HG03442 (cell line): ENCODE results near the gene ARAP3.

Source experiments
- ATAC-seq: cut with Tn5 transposase; IDR thresholded peaks from one replicate; pipeline ENCODE4 v1.9.1; 2021; ENCODE audit warnings: mild to moderate bottlenecking, moderate library complexity; ENCODE audit not compliant: unreplicated experiment

The ARAP3 gene

GRCh38 chr5:141672841-141673813 lies 8.9 kb downstream of the ARAP3 start:
- ATAC-seq, result no peak

GRCh38 chr5:141672071-141672840 lies 9.8 kb downstream of the ARAP3 start:
- no peak for ATAC-seq

DNA sequence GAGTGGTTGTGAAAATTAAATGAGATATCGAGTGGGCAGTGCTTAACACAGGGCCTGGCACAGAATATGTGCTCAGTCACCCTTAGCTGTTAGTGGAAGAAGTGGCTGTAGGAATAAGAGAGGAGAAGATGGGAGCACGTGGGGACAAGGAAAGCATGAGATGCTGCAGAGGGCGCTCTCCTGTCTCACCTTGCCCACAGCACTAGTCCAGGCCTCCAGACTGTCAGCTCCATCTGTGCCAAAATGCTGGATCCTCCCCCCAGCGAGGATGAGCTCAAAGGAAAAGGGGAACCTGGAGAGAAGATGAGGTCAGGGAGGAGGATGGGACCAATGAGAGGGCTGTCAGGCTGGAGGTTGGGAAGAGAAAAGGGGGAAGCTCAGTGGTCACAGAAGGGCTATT lies 12.5 kb downstream of the ARAP3 start:
- no peak for ATAC-seq

DNA sequence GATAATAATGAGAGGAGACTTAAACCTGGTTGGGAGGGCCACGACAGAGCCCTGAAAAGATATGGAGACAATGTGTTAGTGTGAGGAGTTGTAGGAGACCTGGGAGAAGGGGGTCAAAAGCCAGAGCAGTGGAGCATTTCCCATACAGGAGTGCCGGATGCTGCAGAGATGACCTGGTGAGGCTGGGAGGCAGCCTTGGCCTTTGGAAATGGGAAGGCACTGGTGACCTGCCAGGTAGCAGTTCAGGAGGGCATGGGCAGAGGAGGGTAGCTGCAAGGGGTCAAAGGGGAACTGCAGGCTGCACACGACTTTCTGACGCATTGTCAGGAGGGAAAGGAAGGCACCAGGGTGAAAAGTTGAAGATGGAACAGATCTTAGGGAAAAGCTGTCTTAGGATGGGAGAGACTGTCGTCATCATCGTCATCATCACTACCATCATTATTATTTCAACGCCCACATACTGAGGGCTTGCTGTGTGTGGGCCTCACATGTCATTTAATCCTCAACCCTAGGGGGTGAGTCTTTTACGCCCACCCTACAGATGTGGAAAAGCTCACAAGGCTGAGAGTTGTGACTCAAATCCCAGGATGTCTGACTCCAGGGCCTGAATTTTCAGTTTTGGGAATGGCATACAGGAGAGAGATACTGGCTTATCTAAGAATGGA lies 13.3 kb downstream of the ARAP3 start:
- ATAC-seq, result no peak

DNA sequence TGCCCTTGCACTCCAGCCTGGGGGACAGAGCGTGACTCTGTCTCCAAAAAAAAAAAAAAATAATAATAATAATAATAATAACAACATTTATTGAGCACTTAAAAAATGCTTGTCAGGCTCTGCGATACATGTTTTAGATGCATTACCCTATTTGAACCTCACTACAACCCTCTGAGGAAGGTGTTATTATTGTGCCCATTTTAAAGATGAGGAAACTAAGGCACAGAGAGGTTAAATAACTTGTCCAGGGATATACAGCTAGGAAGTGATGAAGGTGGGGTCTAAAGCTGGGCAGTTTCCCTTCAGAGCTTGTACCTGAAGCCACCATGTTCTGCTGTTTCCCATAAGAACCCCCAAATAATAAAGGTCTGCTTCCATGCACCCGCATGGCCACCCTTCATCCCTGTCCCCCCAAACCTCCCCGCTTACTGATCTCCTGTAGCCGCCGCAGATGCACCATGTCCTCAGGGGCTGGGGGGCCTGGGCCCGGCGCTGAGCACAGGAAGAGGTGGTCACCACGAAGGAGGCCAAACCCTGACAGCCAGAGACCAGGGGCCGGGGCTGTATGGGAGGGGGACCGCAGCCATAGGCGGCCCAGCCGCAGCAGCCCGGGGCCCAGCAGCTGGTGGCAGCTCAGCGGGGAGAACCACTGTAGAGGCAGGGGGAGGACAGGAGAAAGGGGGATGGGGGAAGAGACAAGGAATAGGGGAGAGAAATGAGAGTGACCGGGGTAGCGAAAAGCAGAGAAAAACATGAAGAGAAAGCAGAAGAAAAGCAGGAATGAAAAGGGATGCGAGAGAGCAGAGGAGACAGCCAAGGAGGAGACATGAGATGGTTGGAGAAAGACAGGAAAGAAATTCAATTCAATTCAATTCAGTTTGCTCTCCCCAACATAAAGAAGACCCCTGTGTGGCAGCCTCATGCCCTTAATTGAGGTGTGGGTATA lies 15.8 kb downstream of the ARAP3 start:
- no peak for ATAC-seq

GRCh38 chr5:141664733-141665461 lies 17.1 kb downstream of the ARAP3 start:
- peak; percentile 86 for ATAC-seq

DNA sequence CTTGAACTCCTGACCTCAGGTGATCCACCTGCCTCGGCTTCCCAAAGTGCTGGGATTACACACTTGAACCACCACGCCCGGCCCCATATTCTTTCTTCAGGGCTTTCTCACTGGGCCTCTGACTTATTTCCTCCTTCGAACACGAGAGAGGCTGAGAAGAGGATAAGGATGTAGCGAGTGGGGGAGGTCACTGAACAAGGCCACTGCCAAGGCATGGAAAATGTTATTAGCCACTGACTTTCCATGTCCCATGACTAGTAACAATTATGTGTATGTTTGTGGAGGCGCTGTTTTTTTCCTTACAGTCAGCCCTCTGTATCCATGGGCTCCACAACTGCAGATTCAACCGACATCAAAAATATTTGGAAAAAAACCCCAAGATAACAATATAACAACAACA lies 18.5 kb downstream of the ARAP3 start:
- ATAC-seq, result no peak

- no peak for ATAC-seq
These were observed 20.0 kb downstream of the ARAP3 start for GRCh38 chr5:141662028-141662427.

DNA sequence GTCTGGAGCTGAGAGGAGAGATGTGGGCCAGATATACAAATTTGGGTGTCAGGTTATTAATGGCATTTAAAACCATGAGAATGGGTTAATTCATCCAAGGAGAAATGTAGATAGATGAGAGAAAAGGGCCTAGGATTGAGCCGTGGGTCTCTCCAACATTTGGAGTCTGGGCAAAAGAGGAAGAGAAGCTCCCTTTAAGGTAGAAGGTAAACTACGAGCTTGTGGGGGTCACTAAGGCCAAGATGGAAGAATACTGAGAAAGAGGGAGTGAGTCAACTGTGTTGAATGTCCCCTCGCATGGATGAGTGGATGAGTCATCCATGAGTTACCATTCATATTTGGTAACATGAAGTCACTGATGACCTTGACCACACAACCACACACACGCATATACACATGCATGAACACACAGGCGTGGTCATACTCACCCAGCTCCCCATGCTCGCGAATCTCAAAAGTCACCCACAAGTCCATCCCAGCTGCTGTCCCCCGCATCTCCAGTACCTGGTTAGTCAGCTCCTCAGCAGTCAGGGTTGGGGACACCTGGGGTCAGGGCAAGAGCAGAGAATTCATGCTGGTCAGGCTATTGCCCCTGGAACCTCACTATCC lies 24.0 kb downstream of the ARAP3 start:
- peak; percentile 78 for ATAC-seq

GRCh38 chr5:141657404-141657803 lies 24.6 kb downstream of the ARAP3 start:
- no peak for ATAC-seq

GRCh38 chr5:141656396-141656795 lies 25.6 kb downstream of the ARAP3 start:
- ATAC-seq, result no peak

GRCh38 chr5:141655020-141655419 lies 27.0 kb downstream of the ARAP3 start:
- ATAC-seq, result no peak

DNA sequence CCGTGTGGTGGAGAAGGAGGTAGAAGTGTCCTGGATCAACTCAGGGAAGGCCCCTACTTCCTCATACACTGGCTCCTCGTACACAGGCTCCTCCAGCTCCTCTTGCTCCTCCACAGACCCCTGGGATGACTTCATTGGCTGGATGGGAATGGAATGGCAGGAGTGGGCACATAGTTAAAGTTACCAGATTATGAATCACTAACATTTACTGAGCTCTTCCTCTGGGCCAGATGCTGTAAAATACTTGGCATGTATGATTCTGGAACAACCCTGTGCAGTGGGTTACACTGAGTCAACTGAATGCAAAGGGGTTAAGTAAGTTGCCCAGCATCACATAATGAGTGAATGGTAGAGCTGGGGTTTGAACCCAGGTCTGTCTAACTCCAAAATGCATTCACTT lies 27.7 kb downstream of the ARAP3 start:
- no peak for ATAC-seq

DNA sequence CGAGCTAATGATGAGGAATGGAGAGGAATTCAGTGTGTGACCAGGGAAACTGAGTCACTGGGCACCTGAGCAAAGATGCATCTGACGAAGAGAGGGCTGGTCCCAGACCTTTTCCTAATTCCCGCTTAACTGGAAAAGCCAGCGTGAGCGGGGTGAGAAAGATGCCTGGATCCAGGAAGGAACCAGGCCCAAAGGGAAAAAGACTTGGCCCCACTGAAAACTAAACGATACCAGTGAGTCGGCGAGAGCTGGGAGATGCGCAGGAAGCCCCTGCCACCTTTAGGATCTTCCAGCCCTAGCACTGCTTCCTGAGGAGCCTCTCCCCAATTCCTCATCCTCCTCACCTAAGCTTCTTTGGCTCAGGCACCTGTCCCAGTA lies 30.3 kb downstream of the ARAP3 start:
- no peak for ATAC-seq

DNA sequence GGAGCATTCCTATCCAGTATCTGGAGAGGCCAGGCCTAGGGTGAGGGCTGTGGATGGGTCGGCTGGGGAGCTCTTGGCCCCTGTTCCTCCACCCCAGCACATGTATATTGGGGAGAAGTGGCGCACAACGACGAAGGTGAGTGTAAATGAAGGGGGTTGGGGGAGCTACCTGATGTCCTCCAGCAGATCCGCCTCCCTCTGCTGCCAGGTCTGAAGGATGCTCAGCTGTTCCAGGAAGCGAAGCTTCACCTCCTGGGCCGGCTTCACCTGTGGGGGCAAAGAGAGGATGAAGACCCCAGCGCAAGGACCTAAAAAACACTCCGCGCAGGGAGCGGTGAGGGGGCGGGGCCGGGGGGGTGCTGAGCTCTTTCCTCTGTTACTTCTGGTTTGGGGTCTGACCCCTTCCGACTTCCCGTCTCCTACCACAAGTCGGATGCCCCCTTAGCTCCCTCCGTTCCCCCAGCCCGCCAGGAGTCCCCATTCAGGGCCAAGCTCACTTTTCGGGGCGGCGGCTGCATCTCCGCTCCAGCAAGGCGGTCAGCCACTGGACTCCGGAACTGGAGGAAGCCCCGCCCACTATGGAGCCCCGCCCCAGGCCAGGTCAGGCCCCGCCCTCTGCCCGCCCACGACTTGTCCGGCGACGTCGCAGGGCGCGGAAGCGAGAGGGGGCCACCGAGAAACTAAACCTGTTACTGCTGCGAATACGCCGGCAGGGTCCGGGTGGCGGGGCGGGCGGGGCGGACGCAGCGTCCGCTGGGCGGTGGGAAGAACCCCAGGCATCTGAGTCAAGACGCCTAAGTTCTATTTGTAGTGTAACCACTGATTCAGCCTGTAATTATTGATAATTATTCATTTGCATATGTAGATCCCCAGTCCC lies 30.9 kb downstream of the ARAP3 start, which contains the start of gene FCHSD1:
FCHSD1 (minus strand) TSS at position 568 of the 877 bp plus-strand sequence; CDS start at position 518, 50 bp downstream.
- peak; percentile 92 for ATAC-seq

DNA sequence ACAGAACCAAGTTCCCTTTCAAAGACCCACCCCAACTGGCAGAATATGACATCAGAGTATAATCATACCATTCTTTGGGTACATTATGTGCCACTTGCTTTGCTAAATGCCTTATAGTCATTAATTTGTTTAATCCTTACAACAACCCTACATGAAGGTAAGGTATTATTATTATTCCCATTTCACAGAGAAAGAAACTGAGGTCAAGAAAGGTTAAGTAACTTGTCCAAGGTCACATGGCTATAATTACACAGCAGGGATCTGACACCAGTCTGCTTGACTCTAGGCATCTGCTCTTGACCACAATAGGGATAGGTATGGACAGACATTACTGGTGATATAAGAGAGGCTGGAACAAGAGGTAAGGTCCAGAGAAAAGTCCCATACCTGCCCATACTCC lies 32.1 kb downstream of the ARAP3 start:
- ATAC-seq, result no peak

DNA sequence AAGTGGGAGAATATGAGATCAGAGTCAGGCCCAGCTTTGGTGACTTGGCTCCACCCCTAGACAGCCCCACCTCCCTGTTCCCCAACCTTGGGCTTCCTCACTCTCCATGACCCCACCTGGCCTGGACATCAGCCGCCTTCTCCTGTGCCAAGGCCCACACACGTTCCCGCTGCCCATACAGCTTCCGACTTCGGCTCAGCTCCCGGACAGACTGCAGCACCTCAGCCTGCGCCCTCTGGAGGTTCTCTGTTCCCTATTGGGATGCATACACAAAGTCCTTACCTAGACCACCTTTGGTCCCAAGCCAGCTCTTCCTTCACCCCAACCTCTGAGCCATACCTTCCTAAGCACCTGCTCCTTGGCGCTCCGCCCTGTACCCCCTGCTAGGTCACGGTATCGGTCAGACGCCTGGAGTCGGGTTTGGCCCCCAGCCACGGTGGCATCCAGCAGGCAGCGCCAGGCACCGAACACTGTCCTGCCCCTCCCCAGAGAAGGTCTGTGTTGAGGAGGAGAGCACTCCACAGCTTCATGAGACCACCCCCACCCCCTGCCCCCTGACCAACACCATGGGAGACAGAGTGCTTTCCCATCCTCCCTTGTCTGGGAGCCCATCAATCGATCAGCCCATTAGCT lies 32.9 kb downstream of the ARAP3 start:
- ATAC-seq, result no peak

DNA sequence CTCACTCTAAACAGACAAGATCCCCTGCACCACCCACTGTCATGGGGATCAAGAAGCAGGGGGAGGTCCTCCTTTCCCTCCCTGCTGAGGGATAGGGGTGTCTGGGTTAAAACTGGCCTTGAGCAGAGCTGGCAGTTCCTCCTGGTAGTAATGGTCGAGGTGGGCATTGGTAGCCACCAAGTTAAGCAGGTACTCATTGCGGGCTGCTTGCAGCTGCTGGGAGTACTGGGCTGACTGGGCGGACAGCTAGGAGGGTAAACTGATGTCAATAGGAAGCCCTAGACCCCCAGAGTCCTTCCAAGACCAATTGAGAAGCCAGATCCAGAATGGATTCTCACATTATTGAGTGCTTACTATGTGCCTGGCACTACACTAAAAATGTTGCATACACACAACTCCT lies 34.2 kb downstream of the ARAP3 start:
- ATAC-seq, result no peak
